Fibroblast of mammary gland (primary cell): ENCODE data around the gene NABP2.

Experiments used
- DNase-seq: peaks from one replicate; pipeline ENCODE4 v3.0.0-alpha.2; 2010; ENCODE audit warnings: low read depth
- H3K4me3 ChIP-seq: 2 replicates; pipeline ENCODE4 v1.5.1; 2011; ENCODE audit warnings: low read depth, mild to moderate bottlenecking, low read length, moderate library complexity; ENCODE audit not compliant: control insufficient read depth
- TF ChIP-seq, protein P1 (sequence below): conservative IDR thresholded peaks from 2 replicates; pipeline ENCODE4 v1.5.1; 2011; ENCODE audit warnings: low read depth, low read length, inconsistent platforms; ENCODE audit not compliant: control insufficient read depth, insufficient read depth

NABP2 gene

DNA sequence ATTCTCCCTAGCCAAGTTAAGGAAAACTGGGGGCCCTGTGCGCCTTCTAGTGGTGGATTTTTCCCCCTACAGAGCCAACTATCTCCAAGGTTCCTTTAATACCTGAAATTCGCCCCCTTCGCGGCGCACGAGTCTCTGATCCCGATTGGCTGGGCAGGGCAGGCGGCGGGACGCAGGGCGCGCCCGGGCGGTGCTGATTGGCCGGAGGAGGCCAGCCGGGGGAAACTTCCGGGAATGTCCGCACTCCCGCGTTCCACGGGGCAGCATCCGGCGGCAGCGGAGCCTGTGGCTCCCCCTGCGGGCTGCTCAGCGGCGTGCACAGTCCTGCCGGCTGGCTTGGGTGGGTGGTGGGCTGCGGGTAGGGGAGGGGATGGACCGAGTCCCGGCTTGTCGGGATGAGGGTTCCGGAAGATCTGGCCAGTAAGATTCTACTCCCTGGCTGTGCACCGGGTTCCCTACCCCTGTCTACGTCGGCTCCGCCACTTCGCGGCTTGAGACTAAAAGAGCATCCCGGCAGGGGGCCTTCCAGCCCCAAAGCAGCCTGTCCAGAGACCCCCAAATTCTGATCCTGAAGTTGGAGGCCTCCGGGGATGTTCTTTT, at the start of gene NABP2:
NABP2 (plus strand) TSS at position 241 of the 600 bp plus-strand sequence. CDS start 515 bp downstream, outside the sequence.
- TF ChIP-seq, protein P1, sequence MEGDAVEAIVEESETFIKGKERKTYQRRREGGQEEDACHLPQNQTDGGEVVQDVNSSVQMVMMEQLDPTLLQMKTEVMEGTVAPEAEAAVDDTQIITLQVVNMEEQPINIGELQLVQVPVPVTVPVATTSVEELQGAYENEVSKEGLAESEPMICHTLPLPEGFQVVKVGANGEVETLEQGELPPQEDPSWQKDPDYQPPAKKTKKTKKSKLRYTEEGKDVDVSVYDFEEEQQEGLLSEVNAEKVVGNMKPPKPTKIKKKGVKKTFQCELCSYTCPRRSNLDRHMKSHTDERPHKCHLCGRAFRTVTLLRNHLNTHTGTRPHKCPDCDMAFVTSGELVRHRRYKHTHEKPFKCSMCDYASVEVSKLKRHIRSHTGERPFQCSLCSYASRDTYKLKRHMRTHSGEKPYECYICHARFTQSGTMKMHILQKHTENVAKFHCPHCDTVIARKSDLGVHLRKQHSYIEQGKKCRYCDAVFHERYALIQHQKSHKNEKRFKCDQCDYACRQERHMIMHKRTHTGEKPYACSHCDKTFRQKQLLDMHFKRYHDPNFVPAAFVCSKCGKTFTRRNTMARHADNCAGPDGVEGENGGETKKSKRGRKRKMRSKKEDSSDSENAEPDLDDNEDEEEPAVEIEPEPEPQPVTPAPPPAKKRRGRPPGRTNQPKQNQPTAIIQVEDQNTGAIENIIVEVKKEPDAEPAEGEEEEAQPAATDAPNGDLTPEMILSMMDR = peak; percentile 72
- H3K4me3 ChIP-seq = peak within 1 kb of the TSS; percentile 78
- DNase-seq = peak; percentile 96

DNA sequence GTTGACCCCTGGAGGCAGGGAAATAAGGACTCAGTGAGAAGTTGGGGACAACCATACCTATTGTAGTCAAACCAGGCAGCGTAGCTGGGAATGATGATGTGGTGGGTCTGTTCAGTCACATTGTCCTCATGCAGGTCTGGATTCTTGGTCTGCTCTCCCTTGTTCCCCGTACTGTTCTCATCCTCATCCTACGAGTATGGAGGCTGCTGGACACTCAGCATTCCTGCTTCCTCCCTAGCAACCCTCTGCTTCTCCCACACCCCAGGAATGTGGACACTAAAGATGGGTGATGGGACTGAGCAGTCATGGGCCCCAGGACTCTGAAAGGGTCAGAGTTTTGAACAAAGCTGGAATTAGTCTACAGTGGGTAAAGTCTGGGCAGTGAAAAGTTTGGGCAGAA, 45.8 kb upstream of the NABP2 start:
- no peak overlapping the region for H3K4me3 ChIP-seq
- DNase-seq = no peak
- TF ChIP-seq, protein P1 = no peak

DNA sequence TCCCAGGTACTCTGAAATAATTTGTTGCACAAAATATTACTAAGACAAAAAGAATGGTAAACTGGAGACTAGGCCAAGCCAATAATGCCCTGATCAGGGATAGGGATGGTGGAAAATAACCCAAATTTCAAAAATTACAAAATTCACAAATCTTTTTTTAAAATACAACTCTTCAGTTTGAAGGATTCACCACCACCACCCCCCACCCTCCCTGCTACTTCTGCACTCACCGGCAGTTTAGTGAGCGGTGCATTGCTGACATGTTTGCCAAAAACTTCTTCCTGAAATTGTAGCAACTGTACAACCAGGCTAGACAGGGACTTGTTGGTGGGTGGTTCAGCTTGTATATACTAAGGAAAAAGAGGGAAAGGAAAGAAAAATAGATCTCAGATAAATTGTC, 37.2 kb upstream of the NABP2 start:
- no peak for DNase-seq
- H3K4me3 ChIP-seq = no peak overlapping the region
- TF ChIP-seq, protein P1 = no peak

DNA sequence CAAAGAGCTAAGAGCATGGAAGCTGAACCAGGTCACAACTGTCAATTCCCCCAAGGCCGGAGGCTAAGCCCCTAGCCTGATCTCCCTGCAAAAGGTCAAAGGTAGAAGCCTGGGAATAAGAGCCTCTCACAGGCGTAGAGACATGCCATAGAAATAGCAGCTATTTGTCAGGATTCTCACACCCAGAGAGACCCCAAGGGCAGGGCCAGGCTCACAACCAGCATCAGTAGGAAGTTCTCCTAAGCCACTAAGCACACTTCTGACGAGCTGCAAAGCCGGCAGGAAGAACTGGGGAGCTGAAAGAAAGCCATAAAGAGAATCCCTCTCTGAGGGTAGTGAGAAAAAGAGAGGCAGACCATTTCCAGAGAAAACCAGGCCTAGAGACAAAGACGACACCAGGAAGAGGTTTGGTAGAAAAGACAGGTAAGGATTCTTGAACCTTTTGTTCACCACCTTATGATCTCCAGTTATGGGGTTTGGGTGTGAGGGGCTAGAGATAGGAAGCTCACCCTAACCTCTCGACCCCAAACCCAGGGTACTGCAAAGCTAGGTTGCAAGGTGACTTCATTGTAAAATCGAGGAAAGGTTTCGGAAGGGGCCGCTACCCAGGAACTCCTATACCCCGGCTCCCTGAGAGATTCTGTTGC, 35.9 kb upstream of the NABP2 start:
- H3K4me3 ChIP-seq = peak overlapping the region; percentile 79
- TF ChIP-seq, protein P1 = no peak
- no peak for DNase-seq

DNA sequence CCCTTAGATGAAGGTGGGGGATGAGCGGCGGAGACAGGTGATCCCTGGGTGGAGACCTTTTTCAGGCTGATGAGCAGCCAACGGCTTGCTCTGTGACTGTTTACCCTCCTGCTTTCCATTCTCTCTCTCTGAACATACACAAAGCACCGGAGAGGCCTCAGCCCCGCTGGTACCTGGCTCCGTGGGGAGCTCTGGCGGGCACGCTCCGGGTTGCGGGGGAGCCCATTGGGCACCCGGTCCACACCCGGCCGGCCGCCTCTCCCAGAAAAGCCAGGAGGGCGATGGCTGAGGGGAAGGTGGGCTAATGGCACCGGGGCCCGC, 35.4 kb upstream of the NABP2 start:
- peak overlapping the region; percentile 79 for H3K4me3 ChIP-seq
- TF ChIP-seq, protein P1 = no peak
- no peak for DNase-seq

DNA sequence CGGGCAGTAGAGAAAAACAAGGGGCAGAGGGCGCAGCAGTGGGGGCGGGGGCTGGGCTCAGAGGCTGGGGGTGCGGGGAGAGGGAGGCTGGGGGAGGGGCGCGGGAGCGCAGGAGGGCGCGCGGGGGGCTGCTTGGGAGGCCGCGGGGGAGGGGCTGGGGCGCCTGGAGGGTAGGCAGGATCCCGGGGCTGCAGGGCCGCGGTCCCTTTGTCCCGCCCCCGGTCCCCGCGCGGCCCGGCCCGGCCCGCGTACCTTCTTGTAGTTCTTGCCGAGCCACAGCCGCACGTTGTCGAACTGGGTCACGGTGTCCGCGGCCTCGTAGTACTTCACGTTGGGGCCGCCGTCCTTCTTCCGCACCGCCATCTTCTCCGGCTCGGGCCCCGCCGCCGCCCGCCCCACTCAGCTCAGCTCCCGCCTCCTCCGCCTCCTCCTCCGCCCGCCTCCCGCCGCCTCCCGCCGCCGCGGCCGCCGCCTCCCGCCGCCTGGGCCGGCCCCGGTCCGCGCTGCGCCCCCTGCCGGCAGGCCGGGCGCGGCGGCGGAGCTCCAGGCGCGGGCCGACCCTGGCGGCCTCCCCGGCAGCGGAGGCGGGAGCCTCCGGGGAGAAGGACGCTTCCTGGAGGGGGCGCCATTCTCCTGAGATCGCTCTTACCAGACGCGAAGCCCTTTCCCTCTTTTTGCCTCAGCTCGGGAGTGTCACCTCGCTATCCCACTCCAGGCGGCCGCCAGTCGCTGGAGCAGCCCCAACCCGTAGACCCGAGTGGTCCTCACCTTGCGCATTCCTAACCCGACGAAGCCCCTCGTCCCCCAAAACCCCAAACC, 34.8 kb upstream of the NABP2 start, which contains the start of gene SMARCC2:
SMARCC2 (minus strand) TSS at position 385 of the 819 bp plus-strand sequence; CDS start at position 363, 22 bp downstream.
- peak; percentile 85 for DNase-seq
- H3K4me3 ChIP-seq = peak within 1 kb of the TSS; percentile 98
- TF ChIP-seq, protein P1 = peak; percentile 53
